Kidney (tissue), 14 donors: ENCODE data around the gene KLKB1. TPM values are rescaled to one million over a fixed set of nuclear protein-coding genes. Genes with fewer than 3 reads are reported as not detected.
A peak's percentile ranks its signal among the peaks of the same experiment; 100 is the strongest.
"Not testable (repeated sequence)": the region's sequence is repeated elsewhere in the genome, so short reads cannot be mapped to it uniquely, and the experiment has no call there.

Experiments used
- DNase-seq, 5 donors: peaks; one replicate each; pipeline ENCODE4 v3.0.0-alpha.2; 2013 to 2020
- FAIRE-seq: peaks from 2 replicates; lab custom pipeline; 2012; peaks lifted over from hg19 to GRCh38; lab: Jason Lieb, UNC
- H3K27ac ChIP-seq, 2 donors: one replicate each; pipeline ENCODE4 v1.7.0; 2013; ENCODE audit warnings: low read depth in 2 of 2, low read length in 2 of 2, inconsistent platforms in 1 of 2
- H3K27me3 ChIP-seq: one replicate; pipeline ENCODE4 v1.7.1; 2013; ENCODE audit warnings: low read length, inconsistent platforms; ENCODE audit not compliant: control insufficient read depth, insufficient read depth
- H3K36me3 ChIP-seq, 3 donors: one replicate each; pipeline versions ENCODE4 v1.7.0 to v1.7.1; 2013; ENCODE audit warnings: low read length in 3 of 3, control low read depth in 1 of 3, inconsistent platforms in 1 of 3; ENCODE audit not compliant: insufficient read depth in 3 of 3, control insufficient read depth in 2 of 3
- H3K4me1 ChIP-seq, 3 donors: one replicate each; pipeline versions ENCODE4 v1.7.0 to v1.7.1; 2013; ENCODE audit warnings: low read length in 3 of 3, inconsistent platforms in 1 of 3, low read depth in 1 of 3; ENCODE audit not compliant: control insufficient read depth in 2 of 3, insufficient read depth in 2 of 3
- H3K4me3 ChIP-seq, 3 donors: one replicate each; pipeline versions ENCODE4 v1.7.0 to v1.8.1; 2013; ENCODE audit warnings: low read length in 3 of 3, control low read depth in 1 of 3, inconsistent platforms in 1 of 3
- H3K9ac ChIP-seq, 3 donors: one replicate each; pipeline versions ENCODE4 v1.7.0 to v1.7.1; 2013; ENCODE audit warnings: low read length in 3 of 3, control low read depth in 1 of 3, inconsistent platforms in 1 of 3
- H3K9me3 ChIP-seq, 3 donors: one replicate each; pipeline versions ENCODE4 v1.7.0 to v1.7.1; 2013; ENCODE audit warnings: low read length in 3 of 3, control low read depth in 1 of 3, inconsistent platforms in 1 of 3; ENCODE audit not compliant: control insufficient read depth in 2 of 3, insufficient read depth in 1 of 3
- CTCF ChIP-seq: IDR thresholded peaks from 3 replicates; pipeline ENCODE4 v1.5.1; 2012; ENCODE audit warnings: mild to moderate bottlenecking, moderate library complexity, borderline replicate concordance; ENCODE audit not compliant: insufficient read depth; ENCODE audit errors: extremely low read depth
- intact Hi-C: fragments of 100-400 bp; cut with DNase I; formaldehyde crosslinking; loops from one replicate; pipeline ENCODE4 v1.11.1; 2022
- polyA plus RNA-seq: library from polyadenylated mRNA; stranded (reverse); fragments of 350-450 nt; fragmentation: Illumina TruSeq; extraction: RNeasy Lipid Tissue Mini Kit (QIAGEN cat#74804); gene quantifications from one replicate; pipeline ENCODE4 v1.2.3, GENCODE V29; 2014; ENCODE audit warnings: low read depth, low replicate concordance; ENCODE audit not compliant: insufficient read depth
- total RNA-seq: library from RNA; stranded (reverse); fragmentation: NEBNext Ultra II Directional; extraction: Animal tissue kit (Norgen Biotek cat#: 25700); gene quantifications from one replicate; pipeline ENCODE4 v1.2.1, GENCODE V29; 2021
- donor health status: control.
- donor health status: control.
- donor health status: control.
- donor health status: control.
- donor health status: control.
- donor health status: DM: yes; HTN: yes; CAD: no.
- donor health status: Normal renal cell carcinoma (clear cell type).

KLKB1 gene
- total and polyA plus RNA-seq, 2 donors from 2014 or later: 2.1 to 5.7 TPM

- Histone ChIP-seq H3K4me1 (peaks cover 0 to 15% (median 4%) of the 10 kb centered on the region in 3 donors), H3K4me3 (no peak overlapping the region), H3K27ac (no peak overlapping the region), H3K36me3 (peaks cover 0 to 3% (median 0%) of the 10 kb centered on the region in 3 donors), H3K27me3 (no peaks in the 10 kb centered on the region), H3K9ac (no peak overlapping the region), H3K9me3 (no peaks in the 10 kb centered on the region)
- DNase-seq: no peak
- no peak for FAIRE-seq
- intact Hi-C loops: no loop called here
- no peak for TF ChIP-seq CTCF
These were observed 37.4 kb downstream of the KLKB1 start for GRCh38 chr4:186264660-186265059.

GRCh38 chr4:186265250-186265649 is 37.9 kb downstream of the KLKB1 start:
- H3K27me3 ChIP-seq, H3K4me3 ChIP-seq, H3K27ac ChIP-seq, H3K9me3 ChIP-seq, DNase-seq, H3K9ac ChIP-seq, intact Hi-C loops, H3K36me3 ChIP-seq, FAIRE-seq: not testable (repeated sequence)
- H3K4me1 ChIP-seq: peaks cover 0 to 13% (median 4%) of the 10 kb centered on the region in 3 donors

GRCh38 chr4:186265683-186266652 is 38.7 kb downstream of the KLKB1 start, which contains the start of gene F11:
TSS of gene F11 (plus strand) at chr4:186266189. CDS start at chr4:186267137, 948 bp downstream.
- FAIRE-seq: peak; percentile 8

More at GRCh38 chr4:186265683-186266652, 38.7 kb downstream of the KLKB1 start, which contains the start of gene F11:
- no peaks in the 10 kb centered on the region for H3K9me3 ChIP-seq
- no peaks in the 10 kb centered on the region for H3K27me3 ChIP-seq
- peak in 2 of 5 donors; percentile 29 to 33 for DNase-seq
- TF ChIP-seq CTCF: no peak
- H3K27ac ChIP-seq: peak within 1 kb of the TSS in 1 of 2 donors; percentile 56
- peaks cover 0 to 6% (median 1%) of the 10 kb centered on the region in 3 donors for H3K4me1 ChIP-seq
- peak within 1 kb of the TSS; percentile 8 to 77 (median 73) for H3K4me3 ChIP-seq
- H3K9ac ChIP-seq: peak within 1 kb of the TSS in 2 of 3 donors; percentile 3 to 65
- peaks cover 0 to 3% (median 0%) of the 10 kb centered on the region in 3 donors for H3K36me3 ChIP-seq
- intact Hi-C loops: no loop called here
